Spleen (tissue), 11 donors: ENCODE data around the gene MRC2. TPM values are rescaled to one million over a fixed set of nuclear protein-coding genes. Genes with fewer than 3 reads are reported as not detected.

ENCODE experiments used
- DNase-seq: peaks from one replicate; pipeline ENCODE4 v3.0.0-alpha.2; 2020
- H3K27ac ChIP-seq, 8 donors: fragments of 200-600 bp; sonication (generic) in 7 of 8; 1 replicate in 4 of 8; 2 replicates in 4 of 8; pipeline versions ENCODE4 v1.5.0 to v1.8.0; 2016 to 2021; ENCODE audit warnings: inconsistent platforms in 4 of 8, mild to moderate bottlenecking in 4 of 8, moderate library complexity in 1 of 8
- H3K27me3 ChIP-seq, 7 donors: fragments of 200-600 bp; sonication (generic) in 6 of 7; replicated peaks in 1 of 7; 1 replicate in 4 of 7; 2 replicates in 3 of 7; pipeline versions ENCODE4 v1.5.0 to v1.8.0; 2016 to 2021; ENCODE audit warnings: inconsistent platforms in 3 of 7, mild to moderate bottlenecking in 1 of 7
- H3K36me3 ChIP-seq, 6 donors: fragments of 200-600 bp; sonication (generic) in 5 of 6; 1 replicate in 4 of 6; 2 replicates in 2 of 6; pipeline versions ENCODE4 v1.5.0 to v1.8.0; 2016 to 2021; ENCODE audit warnings: inconsistent platforms in 2 of 6
- H3K4me1 ChIP-seq, 6 donors: fragments of 200-600 bp; sonication (generic) in 5 of 6; 1 replicate in 3 of 6; 2 replicates in 3 of 6; pipeline versions ENCODE4 v1.5.0 to v1.8.0; 2016 to 2021; ENCODE audit warnings: inconsistent platforms in 3 of 6
- H3K4me3 ChIP-seq, 8 donors: fragments of 200-600 bp; sonication (generic) in 7 of 8; 1 replicate in 4 of 8; 2 replicates in 4 of 8; pipeline versions ENCODE4 v1.5.0 to v1.8.0; 2016 to 2021; ENCODE audit warnings: inconsistent platforms in 4 of 8, mild to moderate bottlenecking in 4 of 8, moderate library complexity in 2 of 8
- H3K9me3 ChIP-seq, 8 donors: fragments of 200-600 bp; sonication (generic) in 7 of 8; 1 replicate in 4 of 8; 2 replicates in 4 of 8; pipeline versions ENCODE4 v1.5.0 to v1.8.0; 2016 to 2021; ENCODE audit warnings: inconsistent platforms in 4 of 8
- CTCF ChIP-seq, 11 experiments: fragments of 200-600 bp in 7 of 11; fragments of 450-650 bp in 4 of 11; sonication (generic) in 4 of 11; IDR thresholded peaks in 8 of 11; conservative IDR thresholded peaks in 3 of 11; 1 replicate in 7 of 11; 2 replicates in 4 of 11; pipeline versions ENCODE4 v1.4.0 to v1.8.0; 2016 to 2021; ENCODE audit warnings: antibody characterized with exemption in 11 of 11, inconsistent platforms in 4 of 11, mild to moderate bottlenecking in 1 of 11
- POLR2A ChIP-seq, 3 donors: fragments of 450-650 bp; IDR thresholded peaks; one replicate each; pipeline ENCODE4 v1.5.1; 2017; ENCODE audit warnings: antibody characterized with exemption in 3 of 3, mild to moderate bottlenecking in 1 of 3
- POLR2AphosphoS5 ChIP-seq, 3 donors: sonication (generic); formaldehyde crosslinking; IDR thresholded peaks; one replicate each; pipeline ENCODE4 v1.5.1; 2017; ENCODE audit warnings: antibody characterized with exemption in 3 of 3
- WGBS, 5 donors: extraction: QIAGEN DNeasy Blood & Tissue Kit in 3 of 5; methylation state at CpG; one replicate each; pipeline versions ENCODE4 v1.1.5 to v1.1.7; 2013 to 2018; 5-methylcytosine and 5-hydroxymethylcytosine counted together
- intact Hi-C: fragments of 100-400 bp; cut with DNase I; formaldehyde crosslinking; loops from one replicate; pipeline ENCODE4 v1.15.0; 2023; ENCODE audit warnings: low total_unique reads
- polyA plus RNA-seq, 3 donors: library from polyadenylated mRNA; stranded (reverse); fragments of 200-250 nt; gene quantifications; one replicate each; pipeline ENCODE4 v1.2.1, GENCODE V29; 2013
- total RNA-seq, 7 donors: library from RNA; depleted of rRNA in 3 of 7; stranded (reverse); fragments of >200 nt in 3 of 7; fragmentation: NEBNext Ultra II Directional in 4 of 7; extraction: Animal tissue kit (Norgen Biotek cat#: 25700) in 4 of 7; gene quantifications; one replicate each; pipeline versions ENCODE4 v1.1.0 to v1.2.1, GENCODE V29; 2016 to 2021
- donor health status: healthy with polysubstance abuse.
- donor health status: DM: no; HTN: no; CAD: no; lungs with moderate emphysema.
- donor health status: DM: no; HTN: no; CAD: no.
- donor health status: Bipolar disorder and iron deficiency.
- donor health status: healthy.
- donor health status: DM: no; HTN: no; CAD: no.
- donor health status: DM: yes; HTN: yes; CAD: no.

Gene MRC2
- total and polyA plus RNA-seq, 10 donors = 4.5 to 75.1 (median 38.7) TPM

GRCh38 chr17:62626719-62627218, 701 bp upstream of the MRC2 start:
- WGBS, 5 donors = 6 to 17% (median 13%) methylated on average over 7 to 21 of the region's 21 CpGs
- no peak for DNase-seq
- intact Hi-C loops = no loop called here
- Histone ChIP-seq H3K27me3 (peaks cover 0 to 47% (median 24%) of the 10 kb centered on the region in 7 donors), H3K4me3 (peak overlapping the region; percentile 31 to 76 (median 54)), H3K36me3 (peaks cover 0 to 9% (median 2%) of the 10 kb centered on the region in 6 donors), H3K4me1 (peaks cover 6 to 60% (median 39%) of the 10 kb centered on the region in 6 donors), H3K27ac (peak overlapping the region in 7 of 8 donors; percentile 56 to 85 (median 78)), H3K9me3 (no peaks in the 10 kb centered on the region)
- TF ChIP-seq POLR2AphosphoS5 (IDR thresholded peaks at IDR 0.05) (peak in 1 of 3 donors; percentile 37), POLR2A (IDR thresholded peaks at IDR 0.05) (no peak), CTCF (IDR thresholded peaks at IDR 0.05 in 8 of 11, conservative IDR thresholded peaks at IDR 0.05 in 3 of 11) (no peak)

GRCh38 chr17:62627904-62628633, 599 bp downstream of the MRC2 start:
- intact Hi-C loops = no loop called here
- peaks cover 0 to 6% (median under 1%) of the 10 kb centered on the region in 6 donors for H3K36me3 ChIP-seq
- no peaks in the 10 kb centered on the region for H3K9me3 ChIP-seq
- peaks cover 6 to 60% (median 39%) of the 10 kb centered on the region in 6 donors for H3K4me1 ChIP-seq
- TF ChIP-seq CTCF (IDR thresholded peaks at IDR 0.05 in 8 of 11, conservative IDR thresholded peaks at IDR 0.05 in 3 of 11) = no peak
- TF ChIP-seq POLR2A (IDR thresholded peaks at IDR 0.05) = no peak
- peak in 2 of 3 donors; percentile 47 to 54 for TF ChIP-seq POLR2AphosphoS5 (IDR thresholded peaks at IDR 0.05)
- 1 to 4% (median 2%) methylated on average over 33 to 61 of the region's 61 CpGs for WGBS, 5 donors
- peak overlapping the region; percentile 31 to 76 (median 54) for H3K4me3 ChIP-seq
- H3K27me3 ChIP-seq = peaks cover 0 to 47% (median 24%) of the 10 kb centered on the region in 7 donors
- peak overlapping the region; percentile 48 to 85 (median 78) for H3K27ac ChIP-seq
- DNase-seq = no peak

DNA sequence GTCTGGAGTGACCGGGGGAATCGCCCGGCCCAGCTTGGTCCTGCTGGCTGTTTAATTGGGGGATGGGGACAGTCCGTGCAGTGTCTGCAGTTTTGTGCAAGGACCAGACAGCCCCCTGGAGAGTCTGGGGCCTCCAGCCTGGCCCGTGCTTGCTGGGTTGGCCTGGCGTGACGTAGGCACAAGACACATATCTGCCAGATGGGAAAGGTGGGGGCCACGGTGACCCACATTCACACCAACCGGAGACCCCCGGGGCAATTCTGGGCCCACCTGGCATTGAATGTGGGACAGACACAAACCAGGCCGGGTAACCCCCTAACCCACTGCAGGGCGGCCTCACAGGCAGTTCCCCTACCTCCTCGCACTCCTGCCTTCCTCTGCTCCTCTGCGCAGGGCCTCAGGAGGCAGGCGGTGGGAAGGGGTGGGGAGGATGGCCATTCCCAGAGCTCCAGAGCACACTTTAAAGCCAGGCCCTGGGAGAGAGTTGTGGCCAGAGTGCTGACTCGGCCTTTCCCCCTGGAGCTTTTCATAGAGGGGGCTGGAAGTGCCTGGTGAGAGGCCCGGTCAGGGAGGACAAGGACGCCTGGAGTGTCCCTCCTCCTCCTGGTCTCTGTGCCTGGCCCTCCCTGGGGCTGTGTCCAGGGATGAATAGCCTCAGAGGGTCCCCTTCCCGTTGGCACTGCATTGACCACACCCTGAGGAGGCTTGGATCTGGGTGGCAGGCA, 1.5 kb downstream of the MRC2 start:
- Histone ChIP-seq H3K4me3 (peak overlapping the region in 7 of 8 donors; percentile 9 to 76 (median 57)), H3K36me3 (no peaks in the 10 kb centered on the region), H3K27me3 (peaks cover 0 to 47% (median 24%) of the 10 kb centered on the region in 7 donors), H3K4me1 (peaks cover 6 to 60% (median 39%) of the 10 kb centered on the region in 6 donors), H3K27ac (peak overlapping the region in 6 of 8 donors; percentile 14 to 85 (median 78)), H3K9me3 (no peaks in the 10 kb centered on the region)
- TF ChIP-seq CTCF (IDR thresholded peaks at IDR 0.05 in 8 of 11, conservative IDR thresholded peaks at IDR 0.05 in 3 of 11) = no peak
- TF ChIP-seq POLR2A (IDR thresholded peaks at IDR 0.05) = no peak
- TF ChIP-seq POLR2AphosphoS5 (IDR thresholded peaks at IDR 0.05) = no peak
- 41 to 63% (median 61%) methylated on average over 12 to 19 of the region's 19 CpGs for WGBS, 5 donors
- intact Hi-C loops = no loop called here
- DNase-seq = no peak
